HepG2 (cell line): Measurements from ENCODE around the gene ATG9A. TPM values are rescaled to one million over a fixed set of nuclear protein-coding genes. Genes with fewer than 3 reads are reported as not detected.

Source experiments
- MAFK ChIP-seq, 2 experiments: IDR thresholded peaks in 1 of 2; conservative IDR thresholded peaks in 1 of 2; 2 replicates each; pipeline ENCODE4 v1.6.1; 2011; ENCODE audit warnings: improper control_type of control experiment in 2 of 2, low read length in 2 of 2
- MED8 ChIP-seq: sonication (generic); formaldehyde crosslinking; IDR thresholded peaks from 2 replicates; pipeline ENCODE4 v1.8.1; 2023; ENCODE audit warnings: mild to moderate bottlenecking, missing genetic modification reagents; ENCODE audit not compliant: insufficient replicate concordance
- NRL ChIP-seq: sonication (generic); formaldehyde crosslinking; IDR thresholded peaks from 2 replicates; pipeline ENCODE4 v1.5.0; 2020; ENCODE audit warnings: missing genetic modification reagents, mild to moderate bottlenecking, moderate library complexity, borderline replicate concordance
- ZBED4 ChIP-seq: sonication (generic); formaldehyde crosslinking; IDR thresholded peaks from 2 replicates; pipeline ENCODE4 v1.4.0; 2020; ENCODE audit warnings: missing genetic modification reagents, borderline replicate concordance
- ZBTB14 ChIP-seq: sonication (generic); formaldehyde crosslinking; IDR thresholded peaks from 2 replicates; pipeline ENCODE4 v1.4.0; 2020; ENCODE audit warnings: missing genetic modification reagents
- ZFP36L1 ChIP-seq: sonication (generic); formaldehyde crosslinking; IDR thresholded peaks from 2 replicates; pipeline ENCODE4 v1.8.0; 2022; ENCODE audit warnings: mild to moderate bottlenecking, missing genetic modification reagents, moderate library complexity
- ZMYM3 ChIP-seq: sonication (generic); formaldehyde crosslinking; IDR thresholded peaks from 2 replicates; pipeline ENCODE4 v1.5.1; 2020; ENCODE audit warnings: mild to moderate bottlenecking, missing genetic modification reagents
- ZNF207 ChIP-seq: fragments of 450-650 bp; IDR thresholded peaks from 2 replicates; pipeline ENCODE4 v1.6.1; 2016; ENCODE audit warnings: antibody characterized with exemption, borderline replicate concordance
- ZNF484 ChIP-seq: sonication (generic); formaldehyde crosslinking; IDR thresholded peaks from 2 replicates; pipeline ENCODE4 v1.5.1; 2020; ENCODE audit warnings: mild to moderate bottlenecking, low read depth, missing genetic modification reagents, borderline replicate concordance
- ZNF670 ChIP-seq: sonication (generic); formaldehyde crosslinking; IDR thresholded peaks from 2 replicates; pipeline ENCODE4 v1.8.0; 2022; ENCODE audit warnings: mild to moderate bottlenecking, missing genetic modification reagents, borderline replicate concordance
- ZSCAN22 ChIP-seq: sonication (generic); formaldehyde crosslinking; IDR thresholded peaks from 2 replicates; pipeline ENCODE4 v1.4.0; 2020; ENCODE audit warnings: mild to moderate bottlenecking, missing genetic modification reagents
- polyA plus RNA-seq, 8 experiments: library from polyadenylated mRNA; depleted of rRNA in 3 of 8; stranded (reverse) in 7 of 8; unstranded in 1 of 8; fragments of >200 nt; fragmentation: Illumina TruSeq in 4 of 8; extraction: Trizol in 4 of 8; gene quantifications; 2 replicates each; pipeline versions ENCODE4 v1.2.1 to v1.2.3, GENCODE V29; 2011 to 2016; ENCODE audit warnings: low read depth in 4 of 8, missing spikeins in 1 of 8, mixed read lengths in 1 of 8; ENCODE audit not compliant: insufficient read depth in 1 of 8
- total RNA-seq, 5 experiments: library from RNA; depleted of rRNA; stranded (reverse); fragments of >200 nt; fragmentation: Illumina TruSeq; extraction: Trizol; gene quantifications; 2 replicates each; pipeline ENCODE4 v1.2.3, GENCODE V29; 2016; ENCODE audit warnings: low read depth in 1 of 5
- TF ChIP-seq, protein P1 (sequence below): sonication (generic); formaldehyde crosslinking; IDR thresholded peaks from 2 replicates; pipeline ENCODE4 v1.5.1; 2020; ENCODE audit warnings: missing genetic modification reagents, mild to moderate bottlenecking, borderline replicate concordance
- TF ChIP-seq, protein P2 (sequence below), 2 experiments: sonication (generic) in 1 of 2; formaldehyde crosslinking in 1 of 2; IDR thresholded peaks; 2 replicates each; pipeline versions ENCODE4 v1.4.0 to v1.6.1; 2016 to 2020; ENCODE audit warnings: borderline replicate concordance in 1 of 2, low read depth in 1 of 2, mild to moderate bottlenecking in 1 of 2, missing genetic modification reagents in 1 of 2
- TF ChIP-seq, protein P3 (sequence below): sonication (generic); formaldehyde crosslinking; IDR thresholded peaks from 2 replicates; pipeline ENCODE4 v1.5.0; 2020; ENCODE audit warnings: mild to moderate bottlenecking, missing genetic modification reagents, borderline replicate concordance

The ATG9A gene
- total and polyA plus RNA-seq, 2 of the 13 experiments (the other 11 are each of a cell fraction or from before 2014, with no cell fraction given) = 35.0 to 131 TPM

DNA sequence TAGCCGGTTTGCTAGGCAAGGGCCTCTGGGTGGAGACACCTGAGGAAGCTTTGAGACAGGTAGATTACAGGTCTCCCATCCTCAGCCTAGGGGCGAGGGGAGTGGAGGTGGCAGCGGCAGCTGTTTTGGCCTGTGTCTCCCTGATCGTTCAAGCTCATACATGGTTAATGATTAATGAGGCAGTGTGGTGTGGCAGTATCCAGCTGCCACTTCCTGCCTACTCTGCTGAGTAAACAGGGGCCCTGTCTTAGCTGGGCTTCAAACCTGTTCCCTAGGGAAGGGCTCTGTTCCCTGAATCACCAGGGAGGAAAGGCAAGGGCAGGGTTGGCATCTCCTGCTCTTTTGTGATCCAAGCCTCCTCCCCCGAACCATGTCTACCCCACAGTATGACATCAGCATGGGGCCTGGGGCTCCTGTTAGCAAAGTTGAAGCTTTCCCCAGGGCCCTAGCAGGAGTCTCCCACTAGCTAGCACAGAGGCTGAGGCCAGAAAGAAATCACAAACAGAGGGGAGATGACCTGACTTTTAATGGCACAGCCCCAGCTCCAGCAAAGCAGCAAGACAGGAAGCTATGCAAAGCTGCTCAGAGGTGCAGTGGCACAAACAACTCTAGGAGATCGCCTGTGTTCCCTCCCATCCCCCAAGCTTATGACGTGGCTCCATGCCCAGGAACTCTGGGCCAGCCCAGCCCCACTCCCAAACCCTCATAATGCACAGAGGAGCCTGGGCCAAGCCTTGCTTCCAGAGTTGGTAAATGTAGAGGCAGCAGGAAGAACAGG is 20.0 kb upstream of the ATG9A start (continued):
- peak; percentile 42 for TF ChIP-seq ZBED4 (CRISPR knock-in tag)
- TF ChIP-seq ZNF207 = no peak
- TF ChIP-seq, protein P1, sequence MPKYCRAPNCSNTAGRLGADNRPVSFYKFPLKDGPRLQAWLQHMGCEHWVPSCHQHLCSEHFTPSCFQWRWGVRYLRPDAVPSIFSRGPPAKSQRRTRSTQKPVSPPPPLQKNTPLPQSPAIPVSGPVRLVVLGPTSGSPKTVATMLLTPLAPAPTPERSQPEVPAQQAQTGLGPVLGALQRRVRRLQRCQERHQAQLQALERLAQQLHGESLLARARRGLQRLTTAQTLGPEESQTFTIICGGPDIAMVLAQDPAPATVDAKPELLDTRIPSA (CRISPR knock-in tag) = no peak
- TF ChIP-seq MED8 (CRISPR knock-in tag) = no peak
- TF ChIP-seq MAFK (conservative IDR thresholded peaks at IDR 0.05 in 1 of 2, IDR thresholded peaks at IDR 0.05 in 1 of 2; ENCODE audit: low read length in 2 of 2) = 0 out of 4 replicates have a peak, but pooled peaks of 1 of the 2 experiments have one; percentile 17
- TF ChIP-seq ZNF670 (CRISPR knock-in tag) = peak; percentile 92; the same call in 1 of the 2 replicates
- TF ChIP-seq ZNF484 (CRISPR knock-in tag) = no peak
- no peak for TF ChIP-seq ZSCAN22 (CRISPR knock-in tag)
- TF ChIP-seq, protein P2, sequence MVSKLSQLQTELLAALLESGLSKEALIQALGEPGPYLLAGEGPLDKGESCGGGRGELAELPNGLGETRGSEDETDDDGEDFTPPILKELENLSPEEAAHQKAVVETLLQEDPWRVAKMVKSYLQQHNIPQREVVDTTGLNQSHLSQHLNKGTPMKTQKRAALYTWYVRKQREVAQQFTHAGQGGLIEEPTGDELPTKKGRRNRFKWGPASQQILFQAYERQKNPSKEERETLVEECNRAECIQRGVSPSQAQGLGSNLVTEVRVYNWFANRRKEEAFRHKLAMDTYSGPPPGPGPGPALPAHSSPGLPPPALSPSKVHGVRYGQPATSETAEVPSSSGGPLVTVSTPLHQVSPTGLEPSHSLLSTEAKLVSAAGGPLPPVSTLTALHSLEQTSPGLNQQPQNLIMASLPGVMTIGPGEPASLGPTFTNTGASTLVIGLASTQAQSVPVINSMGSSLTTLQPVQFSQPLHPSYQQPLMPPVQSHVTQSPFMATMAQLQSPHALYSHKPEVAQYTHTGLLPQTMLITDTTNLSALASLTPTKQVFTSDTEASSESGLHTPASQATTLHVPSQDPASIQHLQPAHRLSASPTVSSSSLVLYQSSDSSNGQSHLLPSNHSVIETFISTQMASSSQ (IDR thresholded peaks at IDR 0.05; ENCODE audit: low read depth) = peak; percentile 99
- TF ChIP-seq, protein P2 (CRISPR knock-in tag; IDR thresholded peaks at IDR 0.05; ENCODE audit: borderline replicate concordance) = peak; percentile 100
- TF ChIP-seq, protein P3, sequence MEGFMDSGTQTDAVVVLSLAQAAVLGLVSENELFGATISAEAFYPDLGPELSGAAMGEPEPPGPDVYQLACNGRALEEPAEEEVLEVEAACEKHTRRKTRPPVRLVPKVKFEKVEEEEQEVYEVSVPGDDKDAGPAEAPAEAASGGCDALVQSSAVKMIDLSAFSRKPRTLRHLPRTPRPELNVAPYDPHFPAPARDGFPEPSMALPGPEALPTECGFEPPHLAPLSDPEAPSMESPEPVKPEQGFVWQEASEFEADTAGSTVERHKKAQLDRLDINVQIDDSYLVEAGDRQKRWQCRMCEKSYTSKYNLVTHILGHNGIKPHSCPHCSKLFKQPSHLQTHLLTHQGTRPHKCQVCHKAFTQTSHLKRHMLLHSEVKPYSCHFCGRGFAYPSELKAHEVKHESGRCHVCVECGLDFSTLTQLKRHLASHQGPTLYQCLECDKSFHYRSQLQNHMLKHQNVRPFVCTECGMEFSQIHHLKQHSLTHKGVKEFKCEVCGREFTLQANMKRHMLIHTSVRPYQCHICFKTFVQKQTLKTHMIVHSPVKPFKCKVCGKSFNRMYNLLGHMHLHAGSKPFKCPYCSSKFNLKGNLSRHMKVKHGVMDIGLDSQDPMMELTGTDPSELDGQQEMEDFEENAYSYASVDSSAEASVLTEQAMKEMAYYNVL (CRISPR knock-in tag) = no peak
- TF ChIP-seq ZBTB14 (CRISPR knock-in tag) = no peak
- peak; percentile 83; the same call in 1 of the 2 replicates for TF ChIP-seq ZFP36L1 (CRISPR knock-in tag)
- peak; percentile 80; the same call in 1 of the 2 replicates for TF ChIP-seq ZMYM3 (CRISPR knock-in tag)
- TF ChIP-seq NRL (CRISPR knock-in tag) = peak; percentile 51; the same call in 1 of the 2 replicates
